NCI-H1092 (cell line): Measurements from ENCODE around the gene CDKAL1.
"Not testable (repeated sequence)": the region's sequence is repeated elsewhere in the genome, so short reads cannot be mapped to it uniquely, and the experiment has no call there.

Experiments
- DNase-seq: peaks from one replicate; lab custom pipeline; 2025; lab: John Stamatoyannopoulos, UW

CDKAL1 gene

GRCh38 chr6:21208796-21209186 is 674.5 kb downstream of the CDKAL1 start:
- no peak for DNase-seq

- no peak for DNase-seq
Measured at GRCh38 chr6:21213492-21213891, 679.2 kb downstream of the CDKAL1 start.

- no peak for DNase-seq
Measured at GRCh38 chr6:21214738-21215448, 680.6 kb downstream of the CDKAL1 start.

GRCh38 chr6:21219241-21219640 is 685.0 kb downstream of the CDKAL1 start:
- no peak for DNase-seq

GRCh38 chr6:21219856-21220255 is 685.6 kb downstream of the CDKAL1 start:
- no peak for DNase-seq

GRCh38 chr6:21220271-21220987 is 686.2 kb downstream of the CDKAL1 start:
- no peak for DNase-seq

- no peak for DNase-seq
Measured at GRCh38 chr6:21222656-21223055, 688.4 kb downstream of the CDKAL1 start.

- no peak for DNase-seq
Measured at GRCh38 chr6:21225912-21226311, 691.7 kb downstream of the CDKAL1 start.

GRCh38 chr6:21227486-21227885 is 693.2 kb downstream of the CDKAL1 start:
- DNase-seq = no peak

- DNase-seq = no peak
Measured at GRCh38 chr6:21228411-21228810, 694.2 kb downstream of the CDKAL1 start.

- DNase-seq = no peak
Measured at GRCh38 chr6:21228876-21229460, 694.7 kb downstream of the CDKAL1 start.

GRCh38 chr6:21230536-21230935 is 696.3 kb downstream of the CDKAL1 start:
- no peak for DNase-seq

- no peak for DNase-seq
Measured at GRCh38 chr6:21235162-21235561, 700.9 kb downstream of the CDKAL1 start.

- no peak for DNase-seq
Measured at GRCh38 chr6:21238208-21238607, 704.0 kb downstream of the CDKAL1 start.

GRCh38 chr6:21240709-21241108 is 706.5 kb downstream of the CDKAL1 start:
- no peak for DNase-seq

- DNase-seq = no peak
Measured at GRCh38 chr6:21241231-21242130, 707.2 kb downstream of the CDKAL1 start.

- no peak for DNase-seq
Measured at GRCh38 chr6:21244897-21245470, 710.7 kb downstream of the CDKAL1 start.

GRCh38 chr6:21245488-21245887 is 711.2 kb downstream of the CDKAL1 start:
- no peak for DNase-seq

GRCh38 chr6:21246075-21246474 is 711.8 kb downstream of the CDKAL1 start:
- DNase-seq = no peak

GRCh38 chr6:21254460-21254859 is 720.2 kb downstream of the CDKAL1 start:
- not testable (repeated sequence) for DNase-seq

- DNase-seq = no peak
Measured at GRCh38 chr6:21256197-21256596, 721.9 kb downstream of the CDKAL1 start.

GRCh38 chr6:21257125-21257524 is 722.9 kb downstream of the CDKAL1 start:
- no peak for DNase-seq
